GM19043 (cell line): ENCODE results near the gene YWHAG.

Experiments used
- ATAC-seq: cut with Tn5 transposase; IDR thresholded peaks from one replicate; pipeline ENCODE4 v1.9.1; 2021; ENCODE audit warnings: low read depth; ENCODE audit not compliant: unreplicated experiment

YWHAG gene

GRCh38 chr7:76278540-76278939, 80.3 kb downstream of the YWHAG start:
- ATAC-seq, result no peak
